ENCODE results near the gene PNPLA1.
A peak's percentile ranks its signal among the peaks of the same experiment; 100 is the strongest.

The PNPLA1 gene

DNA sequence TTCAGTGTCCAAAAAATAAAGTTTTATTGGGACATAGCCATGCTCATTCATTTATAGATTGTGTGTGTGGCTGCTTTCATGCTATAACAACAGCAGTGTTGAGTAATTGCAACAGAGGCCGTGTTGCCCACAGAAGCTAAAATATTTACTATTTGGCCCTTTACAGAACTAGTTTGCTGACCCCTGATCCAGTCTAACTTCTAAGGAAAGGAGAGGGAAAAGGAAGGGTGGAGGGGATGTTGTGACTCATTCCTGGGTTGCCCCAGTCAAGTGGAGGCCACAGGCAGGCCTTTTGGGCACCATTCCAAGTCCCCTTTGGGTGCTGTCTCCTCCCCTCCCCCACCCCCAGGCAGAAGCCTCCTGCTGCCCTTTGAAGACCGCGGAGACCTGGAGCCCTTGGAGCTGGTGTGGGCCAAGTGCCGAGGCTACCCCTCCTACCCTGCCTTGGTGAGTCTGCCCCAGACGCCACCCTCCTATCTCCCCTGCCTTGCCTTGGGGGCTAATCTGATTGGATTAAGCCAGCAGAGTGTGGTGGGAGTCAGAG lies 44.9 kb upstream of the PNPLA1 start (continued):
- TF ChIP-seq, protein P1, sequence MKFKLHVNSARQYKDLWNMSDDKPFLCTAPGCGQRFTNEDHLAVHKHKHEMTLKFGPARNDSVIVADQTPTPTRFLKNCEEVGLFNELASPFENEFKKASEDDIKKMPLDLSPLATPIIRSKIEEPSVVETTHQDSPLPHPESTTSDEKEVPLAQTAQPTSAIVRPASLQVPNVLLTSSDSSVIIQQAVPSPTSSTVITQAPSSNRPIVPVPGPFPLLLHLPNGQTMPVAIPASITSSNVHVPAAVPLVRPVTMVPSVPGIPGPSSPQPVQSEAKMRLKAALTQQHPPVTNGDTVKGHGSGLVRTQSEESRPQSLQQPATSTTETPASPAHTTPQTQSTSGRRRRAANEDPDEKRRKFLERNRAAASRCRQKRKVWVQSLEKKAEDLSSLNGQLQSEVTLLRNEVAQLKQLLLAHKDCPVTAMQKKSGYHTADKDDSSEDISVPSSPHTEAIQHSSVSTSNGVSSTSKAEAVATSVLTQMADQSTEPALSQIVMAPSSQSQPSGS (tag by site-specific recombination; IDR thresholded peaks at IDR 0.05; ENCODE audit: low read depth) = no peak
- TF ChIP-seq, protein P2, sequence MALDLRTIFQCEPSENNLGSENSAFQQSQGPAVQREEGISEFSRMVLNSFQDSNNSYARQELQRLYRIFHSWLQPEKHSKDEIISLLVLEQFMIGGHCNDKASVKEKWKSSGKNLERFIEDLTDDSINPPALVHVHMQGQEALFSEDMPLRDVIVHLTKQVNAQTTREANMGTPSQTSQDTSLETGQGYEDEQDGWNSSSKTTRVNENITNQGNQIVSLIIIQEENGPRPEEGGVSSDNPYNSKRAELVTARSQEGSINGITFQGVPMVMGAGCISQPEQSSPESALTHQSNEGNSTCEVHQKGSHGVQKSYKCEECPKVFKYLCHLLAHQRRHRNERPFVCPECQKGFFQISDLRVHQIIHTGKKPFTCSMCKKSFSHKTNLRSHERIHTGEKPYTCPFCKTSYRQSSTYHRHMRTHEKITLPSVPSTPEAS (tag by site-specific recombination; IDR thresholded peaks at IDR 0.05) = no peak
- TF ChIP-seq, protein P3, sequence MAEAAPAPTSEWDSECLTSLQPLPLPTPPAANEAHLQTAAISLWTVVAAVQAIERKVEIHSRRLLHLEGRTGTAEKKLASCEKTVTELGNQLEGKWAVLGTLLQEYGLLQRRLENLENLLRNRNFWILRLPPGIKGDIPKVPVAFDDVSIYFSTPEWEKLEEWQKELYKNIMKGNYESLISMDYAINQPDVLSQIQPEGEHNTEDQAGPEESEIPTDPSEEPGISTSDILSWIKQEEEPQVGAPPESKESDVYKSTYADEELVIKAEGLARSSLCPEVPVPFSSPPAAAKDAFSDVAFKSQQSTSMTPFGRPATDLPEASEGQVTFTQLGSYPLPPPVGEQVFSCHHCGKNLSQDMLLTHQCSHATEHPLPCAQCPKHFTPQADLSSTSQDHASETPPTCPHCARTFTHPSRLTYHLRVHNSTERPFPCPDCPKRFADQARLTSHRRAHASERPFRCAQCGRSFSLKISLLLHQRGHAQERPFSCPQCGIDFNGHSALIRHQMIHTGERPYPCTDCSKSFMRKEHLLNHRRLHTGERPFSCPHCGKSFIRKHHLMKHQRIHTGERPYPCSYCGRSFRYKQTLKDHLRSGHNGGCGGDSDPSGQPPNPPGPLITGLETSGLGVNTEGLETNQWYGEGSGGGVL (tag by site-specific recombination; IDR thresholded peaks at IDR 0.05) = peak; percentile 49; the same call in 1 of the 2 replicates
- TF ChIP-seq, protein P4, sequence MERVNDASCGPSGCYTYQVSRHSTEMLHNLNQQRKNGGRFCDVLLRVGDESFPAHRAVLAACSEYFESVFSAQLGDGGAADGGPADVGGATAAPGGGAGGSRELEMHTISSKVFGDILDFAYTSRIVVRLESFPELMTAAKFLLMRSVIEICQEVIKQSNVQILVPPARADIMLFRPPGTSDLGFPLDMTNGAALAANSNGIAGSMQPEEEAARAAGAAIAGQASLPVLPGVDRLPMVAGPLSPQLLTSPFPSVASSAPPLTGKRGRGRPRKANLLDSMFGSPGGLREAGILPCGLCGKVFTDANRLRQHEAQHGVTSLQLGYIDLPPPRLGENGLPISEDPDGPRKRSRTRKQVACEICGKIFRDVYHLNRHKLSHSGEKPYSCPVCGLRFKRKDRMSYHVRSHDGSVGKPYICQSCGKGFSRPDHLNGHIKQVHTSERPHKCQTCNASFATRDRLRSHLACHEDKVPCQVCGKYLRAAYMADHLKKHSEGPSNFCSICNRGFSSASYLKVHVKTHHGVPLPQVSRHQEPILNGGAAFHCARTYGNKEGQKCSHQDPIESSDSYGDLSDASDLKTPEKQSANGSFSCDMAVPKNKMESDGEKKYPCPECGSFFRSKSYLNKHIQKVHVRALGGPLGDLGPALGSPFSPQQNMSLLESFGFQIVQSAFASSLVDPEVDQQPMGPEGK (tag by site-specific recombination; IDR thresholded peaks at IDR 0.05) = peak; percentile 50; the same call in 1 of the 2 replicates
- TF ChIP-seq ZIC2 (tag by site-specific recombination; IDR thresholded peaks at IDR 0.05) = peak; percentile 63
- 0 out of 2 replicates have a peak, but pooled peaks have one; percentile 22 for TF ChIP-seq ZNF366 (tag by site-specific recombination; conservative IDR thresholded peaks at IDR 0.05)
- TF ChIP-seq, protein P5, sequence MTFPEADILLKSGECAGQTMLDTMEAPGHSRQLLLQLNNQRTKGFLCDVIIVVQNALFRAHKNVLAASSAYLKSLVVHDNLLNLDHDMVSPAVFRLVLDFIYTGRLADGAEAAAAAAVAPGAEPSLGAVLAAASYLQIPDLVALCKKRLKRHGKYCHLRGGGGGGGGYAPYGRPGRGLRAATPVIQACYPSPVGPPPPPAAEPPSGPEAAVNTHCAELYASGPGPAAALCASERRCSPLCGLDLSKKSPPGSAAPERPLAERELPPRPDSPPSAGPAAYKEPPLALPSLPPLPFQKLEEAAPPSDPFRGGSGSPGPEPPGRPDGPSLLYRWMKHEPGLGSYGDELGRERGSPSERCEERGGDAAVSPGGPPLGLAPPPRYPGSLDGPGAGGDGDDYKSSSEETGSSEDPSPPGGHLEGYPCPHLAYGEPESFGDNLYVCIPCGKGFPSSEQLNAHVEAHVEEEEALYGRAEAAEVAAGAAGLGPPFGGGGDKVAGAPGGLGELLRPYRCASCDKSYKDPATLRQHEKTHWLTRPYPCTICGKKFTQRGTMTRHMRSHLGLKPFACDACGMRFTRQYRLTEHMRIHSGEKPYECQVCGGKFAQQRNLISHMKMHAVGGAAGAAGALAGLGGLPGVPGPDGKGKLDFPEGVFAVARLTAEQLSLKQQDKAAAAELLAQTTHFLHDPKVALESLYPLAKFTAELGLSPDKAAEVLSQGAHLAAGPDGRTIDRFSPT (tag by site-specific recombination; IDR thresholded peaks at IDR 0.05) = peak; percentile 46; the same call in 1 of the 2 replicates
- 0 out of 2 replicates have a peak, but pooled peaks have one; percentile 18 for TF ChIP-seq ZFHX2 (tag by site-specific recombination; conservative IDR thresholded peaks at IDR 0.05)
- TF ChIP-seq ZSCAN30 (tag by site-specific recombination; IDR thresholded peaks at IDR 0.05) = 0 out of 2 replicates have a peak, but pooled peaks have one; percentile 15

DNA sequence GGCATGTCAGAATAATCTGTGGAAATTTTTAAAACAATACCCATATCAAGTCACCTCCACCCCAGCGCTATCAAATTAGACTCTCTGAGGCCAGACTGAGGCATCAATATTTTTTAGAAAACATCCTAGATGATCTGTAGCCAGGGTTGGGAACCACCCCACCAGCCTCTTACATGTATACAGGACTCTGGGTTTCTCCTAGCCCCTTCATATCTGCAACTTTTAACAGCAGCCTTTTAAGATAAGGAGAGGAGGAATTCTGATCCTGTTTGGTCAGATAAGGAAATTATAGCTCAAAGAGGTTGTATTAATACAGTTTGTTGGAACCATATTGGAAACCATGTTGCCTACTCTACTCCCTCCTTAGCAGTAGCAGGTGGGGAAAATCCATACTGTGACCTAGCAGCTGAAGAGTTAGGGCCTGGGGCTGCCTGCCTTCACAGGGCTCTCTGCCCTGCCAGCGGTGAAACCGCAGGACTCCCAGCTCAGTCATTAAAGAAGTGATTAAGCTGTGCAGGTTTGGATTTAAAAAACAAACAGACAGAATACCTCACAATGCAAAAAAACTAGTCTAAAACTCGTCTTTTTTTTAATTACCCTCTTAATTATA lies 43.3 kb upstream of the PNPLA1 start:
- H3K36me3 ChIP-seq (ENCODE audit: control insufficient read depth in 2 of 2, insufficient read depth in 1 of 2, low read length in 2 of 2) = peaks cover 15 to 81% of the 10 kb centered on the region in 2 experiments
- 0 out of 2 replicates have a peak overlapping the region, but pooled peaks have one; percentile 3 for H3K27ac ChIP-seq (ENCODE audit: extremely low read depth, low read depth, low read length)
- CTCF ChIA-PET = interaction anchor here (0.6 to 2.1 kb wide), 3 partner anchors 16 to 114 kb away, joined by 3 to 11 read pairs (median 5); no protein-coding TSS in a partner anchor
- POLR2A ChIA-PET = no interaction called here
- no peak overlapping the region for H3K4me3 ChIP-seq (ENCODE audit: low read depth, low read length)
- H3K9me3 ChIP-seq (ENCODE audit: control insufficient read depth, insufficient read depth, low read depth, low read length) = no peaks in the 10 kb centered on the region
- H3K4me1 ChIP-seq (ENCODE audit: control insufficient read depth, insufficient read depth, low read length) = peaks cover 33% of the 10 kb centered on the region
- TF ChIP-seq ZNF394 (tag by site-specific recombination; IDR thresholded peaks at IDR 0.05; ENCODE audit: borderline replicate concordance) (no peak), ZNF660 (tag by site-specific recombination; IDR thresholded peaks at IDR 0.05) (no peak), ZNF221 (tag by site-specific recombination; IDR thresholded peaks at IDR 0.05; ENCODE audit: borderline replicate concordance) (no peak), ZIC2 (tag by site-specific recombination; IDR thresholded peaks at IDR 0.05) (peak; percentile 75), TCF7L2 (IDR thresholded peaks at IDR 0.05; ENCODE audit: borderline replicate concordance, low read depth, low read length) (no peak), WT1 (tag by site-specific recombination; IDR thresholded peaks at IDR 0.05) (peak; percentile 38; the same call in 1 of the 2 replicates), ZNF560 (tag by site-specific recombination; IDR thresholded peaks at IDR 0.05; ENCODE audit: borderline replicate concordance) (no peak), ZNF610 (tag by site-specific recombination; IDR thresholded peaks at IDR 0.05; ENCODE audit: borderline replicate concordance) (no peak), SETDB1 (IDR thresholded peaks at IDR 0.05; ENCODE audit: insufficient read length, low read length) (no peak), ZNF335 (tag by site-specific recombination; conservative IDR thresholded peaks at IDR 0.05) (no peak), OSR2 (tag by site-specific recombination; IDR thresholded peaks at IDR 0.05) (peak; percentile 64; the same call in 1 of the 2 replicates), ZNF558 (tag by site-specific recombination; IDR thresholded peaks at IDR 0.05) (no peak)
- TF ChIP-seq, protein P6, sequence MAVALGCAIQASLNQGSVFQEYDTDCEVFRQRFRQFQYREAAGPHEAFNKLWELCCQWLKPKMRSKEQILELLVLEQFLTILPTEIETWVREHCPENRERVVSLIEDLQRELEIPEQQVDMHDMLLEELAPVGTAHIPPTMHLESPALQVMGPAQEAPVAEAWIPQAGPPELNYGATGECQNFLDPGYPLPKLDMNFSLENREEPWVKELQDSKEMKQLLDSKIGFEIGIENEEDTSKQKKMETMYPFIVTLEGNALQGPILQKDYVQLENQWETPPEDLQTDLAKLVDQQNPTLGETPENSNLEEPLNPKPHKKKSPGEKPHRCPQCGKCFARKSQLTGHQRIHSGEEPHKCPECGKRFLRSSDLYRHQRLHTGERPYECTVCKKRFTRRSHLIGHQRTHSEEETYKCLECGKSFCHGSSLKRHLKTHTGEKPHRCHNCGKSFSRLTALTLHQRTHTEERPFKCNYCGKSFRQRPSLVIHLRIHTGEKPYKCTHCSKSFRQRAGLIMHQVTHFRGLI (tag by site-specific recombination; IDR thresholded peaks at IDR 0.05) = no peak

Data from HEK293 (cell line).